A549 (cell line): ENCODE results near the gene ATRN. TPM values are rescaled to one million over a fixed set of nuclear protein-coding genes. Genes with fewer than 3 reads are reported as not detected.

ENCODE experiments used
- ATAC-seq, 2 experiments: fragments of 200-7000 bp in 1 of 2; fragments of >200 bp in 1 of 2; cut with Nextera tagmentation in 1 of 2; cut with Tn5 transposase in 1 of 2; 3 replicates each; pipeline versions ENCODE4 v1.8.0 to v1.9.1; 2018 to 2020; ENCODE audit warnings: mild to moderate bottlenecking in 1 of 2, moderate library complexity in 1 of 2
- CTCF ChIA-PET: fragments of 300-600 bp; sonication (Branson Sonifier 250); formaldehyde crosslinking; extraction: SDS; loops from one replicate; lab custom pipeline; 2021; ENCODE audit warnings: antibody characterized with exemption, inconsistent platforms; lab: Yijun Ruan, JAX
- POLR2A ChIA-PET: fragments of 350-600 bp; formaldehyde crosslinking; extraction: SDS; loops from one replicate; lab custom pipeline; 2021; ENCODE audit warnings: antibody characterized with exemption, inconsistent platforms; lab: Yijun Ruan, JAX
- DNase-seq, 2 experiments: peaks; one replicate each; pipeline versions ENCODE4 v3.0.0 to v3.0.0-alpha.2; 2011 to 2016; ENCODE audit warnings: low read depth in 1 of 2, low spot score in 1 of 2
- FAIRE-seq: peaks from 2 replicates; lab custom pipeline; 2011; peaks lifted over from hg19 to GRCh38; lab: Jason Lieb, UNC
- H3K27ac ChIP-seq, 2 experiments: fragments of >200 bp; sonication (Bioruptor Twin); formaldehyde crosslinking; 3 replicates each; pipeline ENCODE4 v1.5.1; 2016 to 2017
- H3K4me1 ChIP-seq: fragments of >200 bp; sonication (Bioruptor Twin); formaldehyde crosslinking; 3 replicates; pipeline ENCODE4 v1.6.1; 2016
- H3K4me2 ChIP-seq: fragments of >200 bp; sonication (Bioruptor Twin); formaldehyde crosslinking; 3 replicates; pipeline ENCODE4 v1.6.1; 2016
- H3K4me3 ChIP-seq: fragments of >200 bp; sonication (Bioruptor Twin); formaldehyde crosslinking; 3 replicates; pipeline ENCODE4 v1.5.1; 2016
- H3K9me3 ChIP-seq: fragments of >200 bp; sonication (Bioruptor Twin); formaldehyde crosslinking; 3 replicates; pipeline ENCODE4 v1.6.1; 2016
- CBX2 ChIP-seq: fragments of 200-600 bp; sonication (generic); IDR thresholded peaks from 2 replicates; pipeline ENCODE4 v1.6.1; 2016; ENCODE audit warnings: low read depth, mild to moderate bottlenecking, borderline replicate concordance
- CBX8 ChIP-seq: fragments of 200-600 bp; sonication (generic); IDR thresholded peaks from 2 replicates; pipeline ENCODE4 v1.6.1; 2016
- CEBPB ChIP-seq, 2 experiments: fragments of >200 bp in 1 of 2; sonication (Bioruptor Twin) in 1 of 2; formaldehyde crosslinking in 1 of 2; IDR thresholded peaks; 2 replicates each; pipeline ENCODE4 v1.6.1; 2012 to 2016
- CHD2 ChIP-seq: fragments of 150-350 bp; IDR thresholded peaks from 2 replicates; pipeline ENCODE4 v1.6.1; 2014; ENCODE audit warnings: low read length; ENCODE audit not compliant: partially characterized antibody
- EHF ChIP-seq: fragments of 250-450 bp; sonication (Bioruptor Pico); IDR thresholded peaks from 2 replicates; pipeline ENCODE4 v1.5.0; 2020; ENCODE audit warnings: mild to moderate bottlenecking
- FOSB ChIP-seq: fragments of 250-450 bp; sonication (Bioruptor Pico); IDR thresholded peaks from 2 replicates; pipeline ENCODE4 v1.5.0; 2020; ENCODE audit warnings: mild to moderate bottlenecking, moderate library complexity
- FOSL2 ChIP-seq, 2 experiments: fragments of 450-650 bp in 1 of 2; fragments of >200 bp in 1 of 2; sonication (Bioruptor Twin) in 1 of 2; formaldehyde crosslinking; IDR thresholded peaks; 2 replicates each; pipeline versions ENCODE4 v1.5.0 to v1.6.1; 2016 to 2020; ENCODE audit warnings: mild to moderate bottlenecking in 1 of 2, moderate library complexity in 1 of 2
- FOXS1 ChIP-seq: fragments of 250-450 bp; sonication (Bioruptor Pico); IDR thresholded peaks from 2 replicates; pipeline ENCODE4 v1.5.0; 2020; ENCODE audit warnings: mild to moderate bottlenecking, moderate library complexity
- GATA3 ChIP-seq: IDR thresholded peaks from 2 replicates; pipeline ENCODE4 v1.6.1; 2012; ENCODE audit warnings: borderline replicate concordance
- HDAC2 ChIP-seq: fragments of 200-600 bp; sonication (generic); IDR thresholded peaks from 2 replicates; pipeline ENCODE4 v1.6.1; 2016
- HEYL ChIP-seq: fragments of 250-450 bp; sonication (Bioruptor Pico); IDR thresholded peaks from 2 replicates; pipeline ENCODE4 v1.8.0; 2021; ENCODE audit warnings: mild to moderate bottlenecking, moderate library complexity
- JUN ChIP-seq, 2 experiments: fragments of >200 bp; sonication (Bioruptor Twin); formaldehyde crosslinking; IDR thresholded peaks; 2 replicates in 1 of 2; 3 replicates in 1 of 2; pipeline ENCODE4 v1.6.1; 2016 to 2017
- JUNB ChIP-seq: fragments of >200 bp; sonication (Bioruptor Twin); formaldehyde crosslinking; IDR thresholded peaks from 2 replicates; pipeline ENCODE4 v1.6.1; 2016
- KDM1A ChIP-seq: fragments of 200-600 bp; sonication (generic); IDR thresholded peaks from 2 replicates; pipeline ENCODE4 v1.6.1; 2016; ENCODE audit warnings: low read depth, mild to moderate bottlenecking
- MAZ ChIP-seq: fragments of 150-350 bp; IDR thresholded peaks from 2 replicates; pipeline ENCODE4 v1.6.1; 2014; ENCODE audit warnings: antibody characterized with exemption, low read depth, low read length, borderline replicate concordance
- NFE2L2 ChIP-seq: fragments of 150-350 bp; conservative IDR thresholded peaks from 2 replicates; pipeline ENCODE4 v1.6.1; 2014; ENCODE audit warnings: low read length
- NPAS2 ChIP-seq: fragments of 250-450 bp; sonication (Bioruptor Pico); IDR thresholded peaks from 2 replicates; pipeline ENCODE4 v1.8.0; 2022; ENCODE audit warnings: mild to moderate bottlenecking, moderate library complexity, borderline replicate concordance
- NR3C1 ChIP-seq: fragments of >200 bp; sonication (Bioruptor Twin); formaldehyde crosslinking; IDR thresholded peaks from 3 replicates; pipeline ENCODE4 v1.6.1; 2017
- POLR2AphosphoS2 ChIP-seq: conservative IDR thresholded peaks from 2 replicates; pipeline ENCODE4 v1.6.1; 2012; ENCODE audit warnings: low read length, improper control_type of control experiment, inconsistent platforms
- RAD21 ChIP-seq, 2 experiments: fragments of >200 bp in 1 of 2; sonication (Bioruptor Twin) in 1 of 2; formaldehyde crosslinking in 1 of 2; IDR thresholded peaks in 1 of 2; conservative IDR thresholded peaks in 1 of 2; 2 replicates in 1 of 2; 3 replicates in 1 of 2; pipeline ENCODE4 v1.6.1; 2012 to 2018; ENCODE audit warnings: inconsistent platforms in 1 of 2
- RARB ChIP-seq: fragments of 250-450 bp; sonication (Bioruptor Pico); IDR thresholded peaks from 2 replicates; pipeline ENCODE4 v1.8.0; 2021; ENCODE audit warnings: mild to moderate bottlenecking, moderate library complexity
- RCOR1 ChIP-seq: fragments of 150-350 bp; IDR thresholded peaks from 2 replicates; pipeline ENCODE4 v1.6.1; 2014; ENCODE audit warnings: antibody characterized with exemption, low read length, low read depth
- RFX5 ChIP-seq: fragments of 450-650 bp; IDR thresholded peaks from 2 replicates; pipeline ENCODE4 v1.7.1; 2014; ENCODE audit warnings: antibody characterized with exemption, mild to moderate bottlenecking, moderate library complexity
- RNF2 ChIP-seq: fragments of 200-600 bp; sonication (generic); IDR thresholded peaks from 2 replicates; pipeline ENCODE4 v1.6.1; 2016; ENCODE audit warnings: low read depth, mild to moderate bottlenecking, antibody characterized with exemption, moderate library complexity, borderline replicate concordance
- SMC3 ChIP-seq: fragments of >200 bp; sonication (Bioruptor Twin); formaldehyde crosslinking; IDR thresholded peaks from 3 replicates; pipeline ENCODE4 v1.6.1; 2018; ENCODE audit warnings: inconsistent platforms
- TFCP2L1 ChIP-seq: fragments of 250-450 bp; sonication (Bioruptor Pico); IDR thresholded peaks from 2 replicates; pipeline ENCODE4 v1.5.0; 2021; ENCODE audit warnings: mild to moderate bottlenecking
- TP53 ChIP-seq: fragments of 250-450 bp; sonication (Bioruptor Pico); IDR thresholded peaks from 2 replicates; pipeline ENCODE4 v1.5.0; 2021; ENCODE audit warnings: mild to moderate bottlenecking, moderate library complexity
- ZC3H11A ChIP-seq: fragments of 450-650 bp; IDR thresholded peaks from 2 replicates; pipeline ENCODE4 v1.6.1; 2014; ENCODE audit warnings: antibody characterized with exemption, mild to moderate bottlenecking
- ZFP36 ChIP-seq: fragments of 450-650 bp; IDR thresholded peaks from 2 replicates; pipeline ENCODE4 v1.6.1; 2014; ENCODE audit warnings: borderline replicate concordance; ENCODE audit not compliant: partially characterized antibody
- ZNF302 ChIP-seq: fragments of 250-450 bp; sonication (Bioruptor Pico); IDR thresholded peaks from 2 replicates; pipeline ENCODE4 v1.9.0; 2021; ENCODE audit warnings: inconsistent platforms, mild to moderate bottlenecking, moderate library complexity
- ZSCAN20 ChIP-seq: fragments of 250-450 bp; sonication (Bioruptor Pico); IDR thresholded peaks from 2 replicates; pipeline ENCODE4 v1.8.0; 2022; ENCODE audit warnings: mild to moderate bottlenecking, moderate library complexity
- WGBS: methylation state at CpG from one replicate; pipeline ENCODE4 v1.1.6; 2017; ENCODE audit errors: missing lambda C conversion rate; 5-methylcytosine and 5-hydroxymethylcytosine counted together
- polyA plus RNA-seq, 4 experiments: library from polyadenylated mRNA; depleted of rRNA in 3 of 4; stranded (reverse); fragments of >200 nt; fragmentation: RNase III in 1 of 4; extraction: RNeasy Plus Mini Kit Qiagen cat#74134 plus additional on column Dnase treatment in 1 of 4; gene quantifications; 2 replicates in 3 of 4; 3 replicates in 1 of 4; pipeline ENCODE4 v1.2.3, GENCODE V29; 2011 to 2017
- TF ChIP-seq, protein P1 (sequence below): fragments of >200 bp; sonication (Bioruptor Twin); formaldehyde crosslinking; IDR thresholded peaks from 3 replicates; pipeline ENCODE4 v1.6.1; 2016
- TF ChIP-seq, protein P2 (sequence below): fragments of 450-650 bp; IDR thresholded peaks from 2 replicates; pipeline ENCODE4 v1.6.1; 2014; ENCODE audit warnings: antibody characterized with exemption
- TF ChIP-seq, protein P3 (sequence below): IDR thresholded peaks from 2 replicates; pipeline ENCODE4 v1.6.1; 2012
- TF ChIP-seq, protein P4 (sequence below): IDR thresholded peaks from 2 replicates; pipeline ENCODE4 v1.6.1; 2012

The ATRN gene
- polyA plus RNA-seq, 2 of the 4 experiments (the other 2 are of a cell fraction) = 21.3 to 58.7 TPM

DNA sequence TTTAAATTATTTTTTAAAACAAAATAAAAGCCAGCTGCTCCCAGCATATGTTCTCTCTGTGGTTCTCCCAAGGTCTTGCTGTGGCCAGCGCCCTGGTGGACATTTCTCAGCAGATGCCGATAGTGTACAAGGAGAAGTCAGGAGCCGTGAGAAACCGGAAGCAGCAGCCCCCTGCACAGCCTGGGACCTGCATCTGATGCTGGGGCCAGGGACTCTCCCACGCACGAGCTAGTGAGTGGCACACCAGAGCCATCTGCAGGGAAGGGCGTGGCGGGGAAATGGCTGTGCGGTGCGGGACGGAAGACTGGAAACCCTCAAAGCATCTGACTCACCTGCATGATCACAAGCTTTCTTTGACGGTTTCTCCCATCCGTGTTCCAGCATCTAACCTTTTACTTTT lies 175.8 kb downstream of the ATRN start:
- CTCF ChIA-PET = interaction anchor here (1.0 to 1.3 kb wide), 2 partner anchors 10 to 64 kb away, joined by 4 to 6 read pairs; no protein-coding TSS in a partner anchor
- DNase-seq = no peak

DNA sequence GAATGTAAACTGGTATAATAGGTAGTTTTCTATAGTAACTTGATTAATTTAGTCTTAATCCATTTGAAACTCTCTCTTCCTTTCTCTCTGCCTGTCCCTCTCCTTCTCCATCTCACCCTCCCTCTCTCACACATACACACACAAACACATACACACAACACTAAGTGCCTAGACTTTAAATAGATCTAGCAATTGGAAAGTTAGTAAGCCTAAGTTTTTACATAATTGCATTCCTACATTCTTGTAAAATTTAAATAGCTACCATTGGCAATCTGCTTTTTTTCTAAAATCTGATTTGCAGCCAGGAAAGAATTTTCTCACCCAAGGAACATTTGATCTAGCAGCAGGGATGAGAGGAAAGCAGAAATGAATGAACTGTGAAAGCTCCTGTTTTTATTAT lies 176.7 kb downstream of the ATRN start:
- CTCF ChIA-PET = interaction anchor here (1.0 to 1.9 kb wide), 3 partner anchors 11 to 15 kb away, joined by 3 to 7 read pairs (median 4); partner anchors contain the start of gene GFRA4

More for the DNA sequence above, 175.8 kb downstream of the ATRN start:
- WGBS = 92% methylated on average over 13 of the region's 13 CpGs
- ATAC-seq (no peak; a peak in 1 of 6 replicates), FAIRE-seq (no peak)
- Histone ChIP-seq H3K4me2 (no peak overlapping the region), H3K4me1 (no peaks in the 10 kb centered on the region), H3K27ac (no peak overlapping the region), H3K4me3 (no peak overlapping the region), H3K9me3 (no peaks in the 10 kb centered on the region)
- POLR2A ChIA-PET = no interaction called here
- TF ChIP-seq, protein P1, sequence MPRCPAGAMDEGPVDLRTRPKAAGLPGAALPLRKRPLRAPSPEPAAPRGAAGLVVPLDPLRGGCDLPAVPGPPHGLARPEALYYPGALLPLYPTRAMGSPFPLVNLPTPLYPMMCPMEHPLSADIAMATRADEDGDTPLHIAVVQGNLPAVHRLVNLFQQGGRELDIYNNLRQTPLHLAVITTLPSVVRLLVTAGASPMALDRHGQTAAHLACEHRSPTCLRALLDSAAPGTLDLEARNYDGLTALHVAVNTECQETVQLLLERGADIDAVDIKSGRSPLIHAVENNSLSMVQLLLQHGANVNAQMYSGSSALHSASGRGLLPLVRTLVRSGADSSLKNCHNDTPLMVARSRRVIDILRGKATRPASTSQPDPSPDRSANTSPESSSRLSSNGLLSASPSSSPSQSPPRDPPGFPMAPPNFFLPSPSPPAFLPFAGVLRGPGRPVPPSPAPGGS = no peak
- no peak for TF ChIP-seq FOSL2 (IDR thresholded peaks at IDR 0.05)
- TF ChIP-seq FOSL2 (CRISPR knock-in tag; IDR thresholded peaks at IDR 0.05) = no peak
- no peak for TF ChIP-seq RAD21 (conservative IDR thresholded peaks at IDR 0.05 in 1 of 2, IDR thresholded peaks at IDR 0.05 in 1 of 2)
- no peak for TF ChIP-seq ZSCAN20 (CRISPR knock-in tag)
- no peak for TF ChIP-seq FOXS1 (CRISPR knock-in tag)
- no peak for TF ChIP-seq SMC3
- TF ChIP-seq FOSB (CRISPR knock-in tag) = no peak
- no peak for TF ChIP-seq RARB (CRISPR knock-in tag)
- TF ChIP-seq NPAS2 = no peak
- TF ChIP-seq ZC3H11A = no peak
- TF ChIP-seq TFCP2L1 (CRISPR knock-in tag) = no peak
- no peak for TF ChIP-seq CEBPB (IDR thresholded peaks at IDR 0.05)
- TF ChIP-seq TP53 (CRISPR knock-in tag) = no peak
- TF ChIP-seq CBX2 = no peak

DNA sequence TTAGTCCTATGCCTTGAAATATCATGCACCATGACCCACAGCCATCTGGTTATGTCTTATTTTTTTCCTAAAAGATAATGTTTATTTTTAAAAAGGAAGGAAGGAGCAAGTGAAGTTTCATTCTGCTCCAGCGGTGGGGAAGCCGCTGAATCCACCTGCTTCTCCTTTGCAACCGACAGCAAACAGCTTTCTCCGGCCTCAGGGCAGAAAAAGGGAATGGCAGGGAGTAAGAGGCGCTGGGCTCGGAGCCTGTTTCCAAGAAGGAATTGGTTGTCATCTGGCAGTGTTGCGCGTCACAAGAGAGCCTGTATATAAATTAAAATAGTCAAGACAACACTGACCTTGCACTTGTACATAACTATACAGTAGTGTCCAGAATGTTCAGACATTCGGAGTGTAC lies 178.1 kb downstream of the ATRN start:
- TF ChIP-seq ZFP36 (no peak), NFE2L2 (no peak), JUNB (no peak), FOSB (CRISPR knock-in tag) (no peak), HEYL (CRISPR knock-in tag) (no peak), RFX5 (no peak), CBX8 (no peak), EHF (CRISPR knock-in tag) (no peak), POLR2AphosphoS2 (no peak)
- TF ChIP-seq, protein P2, sequence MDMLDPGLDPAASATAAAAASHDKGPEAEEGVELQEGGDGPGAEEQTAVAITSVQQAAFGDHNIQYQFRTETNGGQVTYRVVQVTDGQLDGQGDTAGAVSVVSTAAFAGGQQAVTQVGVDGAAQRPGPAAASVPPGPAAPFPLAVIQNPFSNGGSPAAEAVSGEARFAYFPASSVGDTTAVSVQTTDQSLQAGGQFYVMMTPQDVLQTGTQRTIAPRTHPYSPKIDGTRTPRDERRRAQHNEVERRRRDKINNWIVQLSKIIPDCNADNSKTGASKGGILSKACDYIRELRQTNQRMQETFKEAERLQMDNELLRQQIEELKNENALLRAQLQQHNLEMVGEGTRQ = no peak
- TF ChIP-seq, protein P3, sequence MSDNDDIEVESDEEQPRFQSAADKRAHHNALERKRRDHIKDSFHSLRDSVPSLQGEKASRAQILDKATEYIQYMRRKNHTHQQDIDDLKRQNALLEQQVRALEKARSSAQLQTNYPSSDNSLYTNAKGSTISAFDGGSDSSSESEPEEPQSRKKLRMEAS = no peak
- POLR2A ChIA-PET = no interaction called here
- no peak overlapping the region for H3K4me3 ChIP-seq
- no peaks in the 10 kb centered on the region for H3K9me3 ChIP-seq
- WGBS = 96% methylated on average over 9 of the region's 9 CpGs
- CTCF ChIA-PET = interaction anchor here (1.1 to 61.5 kb wide), 3 partner anchors 10 to 89 kb away, joined by 3 to 2233 read pairs (median 7); partner anchors contain the start of genes ADISSP, HSPA12B and SIGLEC1
- no peak for ATAC-seq
- H3K4me2 ChIP-seq = no peak overlapping the region
- no peak overlapping the region for H3K27ac ChIP-seq
- no peak for DNase-seq
- FAIRE-seq = no peak
- no peaks in the 10 kb centered on the region for H3K4me1 ChIP-seq

More for the DNA sequence above, 176.7 kb downstream of the ATRN start:
- Histone ChIP-seq H3K4me1 (no peaks in the 10 kb centered on the region), H3K27ac (no peak overlapping the region), H3K9me3 (no peaks in the 10 kb centered on the region), H3K4me2 (no peak overlapping the region), H3K4me3 (no peak overlapping the region)
- POLR2A ChIA-PET = interaction anchor here (1.1 kb wide), 1 partner anchor 71 kb away, joined by 4 read pairs; no protein-coding TSS in a partner anchor
- ATAC-seq (no peak), FAIRE-seq (no peak), DNase-seq (no peak)
- TF ChIP-seq RCOR1 (no peak), MAZ (no peak), CHD2 (no peak), NR3C1 (no peak), JUN (IDR thresholded peaks at IDR 0.05) (no peak), HDAC2 (no peak), RFX5 (no peak), RAD21 (conservative IDR thresholded peaks at IDR 0.05 in 1 of 2, IDR thresholded peaks at IDR 0.05 in 1 of 2) (no peak), JUNB (no peak), RNF2 (no peak), ZNF302 (CRISPR knock-in tag) (no peak), NFE2L2 (no peak), KDM1A (no peak), FOSB (CRISPR knock-in tag) (no peak), GATA3 (no peak)
- TF ChIP-seq, protein P4, sequence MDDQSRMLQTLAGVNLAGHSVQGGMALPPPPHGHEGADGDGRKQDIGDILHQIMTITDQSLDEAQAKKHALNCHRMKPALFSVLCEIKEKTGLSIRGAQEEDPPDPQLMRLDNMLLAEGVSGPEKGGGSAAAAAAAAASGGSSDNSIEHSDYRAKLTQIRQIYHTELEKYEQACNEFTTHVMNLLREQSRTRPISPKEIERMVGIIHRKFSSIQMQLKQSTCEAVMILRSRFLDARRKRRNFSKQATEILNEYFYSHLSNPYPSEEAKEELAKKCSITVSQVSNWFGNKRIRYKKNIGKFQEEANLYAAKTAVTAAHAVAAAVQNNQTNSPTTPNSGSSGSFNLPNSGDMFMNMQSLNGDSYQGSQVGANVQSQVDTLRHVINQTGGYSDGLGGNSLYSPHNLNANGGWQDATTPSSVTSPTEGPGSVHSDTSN = no peak
- TF ChIP-seq, protein P3 = no peak
